Neuronal stem cell (in vitro differentiated cells): ENCODE measurements around the gene ARSG.
A peak's percentile ranks its signal among the peaks of the same experiment; 100 is the strongest.

Source experiments
- DNase-seq: peaks from one replicate; pipeline ENCODE4 v3.0.0-alpha.2; 2013; ENCODE audit warnings: low spot score
- H2AFZ ChIP-seq: one replicate; pipeline ENCODE4 v1.6.1; 2013; ENCODE audit warnings: mild to moderate bottlenecking, low read length, inconsistent platforms
- H2AK5ac ChIP-seq: 2 replicates; pipeline ENCODE4 v1.6.1; 2013; ENCODE audit warnings: low read depth, mild to moderate bottlenecking, inconsistent platforms, low read length, moderate library complexity, mixed read lengths
- H2BK120ac ChIP-seq: 2 replicates; pipeline ENCODE4 v1.6.1; 2013; ENCODE audit warnings: low read depth, mild to moderate bottlenecking, inconsistent platforms, low read length, moderate library complexity, mixed read lengths
- H2BK12ac ChIP-seq: one replicate; pipeline ENCODE4 v1.6.1; 2013; ENCODE audit warnings: low read length, inconsistent platforms
- H2BK15ac ChIP-seq: 2 replicates; pipeline ENCODE4 v1.6.1; 2013; ENCODE audit warnings: mild to moderate bottlenecking, low read length, inconsistent platforms, mixed read lengths
- H2BK5ac ChIP-seq: one replicate; pipeline ENCODE4 v1.6.1; 2013; ENCODE audit warnings: inconsistent platforms, mild to moderate bottlenecking, low read length, moderate library complexity
- H3K14ac ChIP-seq: one replicate; pipeline ENCODE4 v1.6.1; 2013; ENCODE audit warnings: low read length, inconsistent platforms
- H3K18ac ChIP-seq: 2 replicates; pipeline ENCODE4 v1.6.1; 2013; ENCODE audit warnings: low read length, inconsistent platforms
- H3K23ac ChIP-seq: 2 replicates; pipeline ENCODE4 v1.6.1; 2013; ENCODE audit warnings: low read depth, mild to moderate bottlenecking, mixed read lengths, low read length, inconsistent platforms; ENCODE audit not compliant: poor library complexity
- H3K27ac ChIP-seq: replicated peaks from 3 replicates; pipeline ENCODE4 v1.5.1; 2013; ENCODE audit warnings: low read length, inconsistent platforms
- H3K27me3 ChIP-seq, 3 experiments: 2 replicates each; pipeline ENCODE4 v1.6.1; 2013; ENCODE audit warnings: low read length in 3 of 3, mild to moderate bottlenecking in 2 of 3, inconsistent platforms in 1 of 3, low read depth in 1 of 3, mixed read lengths in 1 of 3, moderate library complexity in 1 of 3; ENCODE audit not compliant: control insufficient read depth in 3 of 3, insufficient read depth in 3 of 3
- H3K36me3 ChIP-seq, 2 donors: replicated peaks in 1 of 2; 2 replicates each; pipeline ENCODE4 v1.6.1; 2013; ENCODE audit warnings: low read length in 2 of 2; ENCODE audit not compliant: control insufficient read depth in 2 of 2, insufficient read depth in 2 of 2
- H3K4ac ChIP-seq: 2 replicates; pipeline ENCODE4 v1.6.1; 2013; ENCODE audit warnings: inconsistent platforms, mild to moderate bottlenecking, low read length, moderate library complexity
- H3K4me1 ChIP-seq, 2 donors: 1 replicate in 1 of 2; 2 replicates in 1 of 2; pipeline ENCODE4 v1.6.1; 2013; ENCODE audit warnings: low read length in 2 of 2, low read depth in 1 of 2; ENCODE audit not compliant: control insufficient read depth in 2 of 2, insufficient read depth in 1 of 2
- H3K4me2 ChIP-seq: one replicate; pipeline ENCODE4 v1.6.1; 2013; ENCODE audit warnings: mild to moderate bottlenecking, low read length, inconsistent platforms; ENCODE audit not compliant: insufficient read depth, poor library complexity, severe bottlenecking
- H3K4me3 ChIP-seq, 2 donors: 2 replicates each; pipeline ENCODE4 v1.5.1; 2013; ENCODE audit warnings: low read length in 2 of 2, mild to moderate bottlenecking in 2 of 2, inconsistent platforms in 1 of 2, moderate library complexity in 1 of 2
- H3K79me1 ChIP-seq: one replicate; pipeline ENCODE4 v1.6.1; 2013; ENCODE audit warnings: low read depth, mild to moderate bottlenecking, inconsistent platforms, low read length, moderate library complexity
- H3K9ac ChIP-seq: one replicate; pipeline ENCODE4 v1.6.1; 2013; ENCODE audit warnings: mild to moderate bottlenecking, low read depth, low read length, inconsistent platforms; ENCODE audit not compliant: poor library complexity
- H3K9me3 ChIP-seq, 2 donors: replicated peaks in 1 of 2; 2 replicates each; pipeline versions ENCODE3 to v1.6.1; 2013; ENCODE audit warnings: low read length in 2 of 2, mild to moderate bottlenecking in 2 of 2, inconsistent platforms in 1 of 2, low read depth in 1 of 2, mixed read lengths in 1 of 2, moderate library complexity in 1 of 2; ENCODE audit not compliant: control insufficient read depth in 2 of 2, insufficient read depth in 1 of 2
- H4K8ac ChIP-seq: one replicate; pipeline ENCODE4 v1.6.1; 2013; ENCODE audit warnings: low read depth, mild to moderate bottlenecking, inconsistent platforms, low read length, moderate library complexity
- H4K91ac ChIP-seq: one replicate; pipeline ENCODE4 v1.6.1; 2013; ENCODE audit warnings: low read length, low read depth, mild to moderate bottlenecking, inconsistent platforms; ENCODE audit not compliant: poor library complexity
- WGBS, 2 donors: extraction: QIAGEN DNeasy Blood & Tissue Kit; methylation state at CpG; one replicate each; pipeline ENCODE4 v1.1.7; 2013; ENCODE audit warnings: missing lambda C conversion rate in 2 of 2, mixed read lengths in 1 of 2; ENCODE audit not compliant: insufficient read length in 2 of 2, insufficient replicate concordance in 1 of 2; ENCODE audit errors: extremely low coverage in 2 of 2; 5-methylcytosine and 5-hydroxymethylcytosine counted together

ARSG gene

DNA sequence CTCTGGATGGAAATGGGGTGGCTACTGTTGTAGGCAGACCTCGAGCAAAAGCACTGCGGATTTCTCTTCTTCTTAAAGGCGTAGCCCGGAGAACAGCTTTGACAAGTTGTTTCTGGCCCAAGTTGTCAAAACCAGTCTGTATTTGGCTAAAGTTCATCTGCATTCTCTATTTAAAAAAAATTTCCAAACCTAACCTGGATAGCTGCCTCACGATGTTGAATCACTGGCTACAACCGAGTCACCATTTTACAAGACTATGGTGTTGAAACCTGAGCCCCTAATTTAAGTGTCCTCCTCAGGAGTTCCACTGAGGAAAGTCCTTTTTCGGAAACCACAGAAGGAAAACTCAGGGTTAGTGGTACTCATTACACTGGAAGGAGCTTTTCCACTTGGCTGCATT lies 1.8 kb upstream of the ARSG start:
- Histone ChIP-seq H3K4me2 (no peak overlapping the region), H3K18ac (no peak overlapping the region), H3K79me1 (no peaks in the 10 kb centered on the region), H2BK5ac (no peak overlapping the region), H3K4me1 (peaks cover 5 to 15% of the 10 kb centered on the region in 2 donors), H3K27ac (no peak overlapping the region), H3K14ac (no peak overlapping the region), H3K9ac (no peak overlapping the region), H2BK12ac (no peak overlapping the region), H4K8ac (no peak overlapping the region), H2AK5ac (no peak overlapping the region), H3K36me3 (no peaks in the 10 kb centered on the region), H3K4me3 (peak overlapping the region in 1 of 2 donors; percentile 71), H2AFZ (no peak overlapping the region), H2BK15ac (no peak overlapping the region), H3K9me3 (no peaks in the 10 kb centered on the region), H3K4ac (no peak overlapping the region), H4K91ac (no peak overlapping the region), H2BK120ac (no peak overlapping the region), H3K27me3 (peaks cover 0 to 21% (median 3%) of the 10 kb centered on the region in 3 experiments), H3K23ac (no peak overlapping the region)
- no CpG with 5 or more reads among the region's 7 CpGs for WGBS, 2 donors
- DNase-seq, result no peak

DNA sequence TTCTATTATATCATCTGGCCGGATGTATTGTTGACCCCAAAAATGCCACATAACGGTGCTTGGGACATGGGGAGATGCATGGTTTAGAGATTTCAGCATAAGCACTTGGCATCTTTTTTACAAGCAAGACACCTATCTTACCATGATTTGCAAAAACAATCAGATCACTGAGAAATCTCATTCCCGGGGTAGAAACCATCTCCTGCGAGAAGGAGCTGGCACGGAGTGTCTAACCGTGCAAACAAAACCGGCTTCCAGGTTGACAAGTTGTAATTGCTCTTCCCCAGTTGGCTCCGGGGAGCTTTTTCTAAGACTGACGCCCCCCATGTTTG lies 1.4 kb upstream of the ARSG start:
- WGBS, 2 donors, result no CpG with 5 or more reads among the region's 9 CpGs

DNA sequence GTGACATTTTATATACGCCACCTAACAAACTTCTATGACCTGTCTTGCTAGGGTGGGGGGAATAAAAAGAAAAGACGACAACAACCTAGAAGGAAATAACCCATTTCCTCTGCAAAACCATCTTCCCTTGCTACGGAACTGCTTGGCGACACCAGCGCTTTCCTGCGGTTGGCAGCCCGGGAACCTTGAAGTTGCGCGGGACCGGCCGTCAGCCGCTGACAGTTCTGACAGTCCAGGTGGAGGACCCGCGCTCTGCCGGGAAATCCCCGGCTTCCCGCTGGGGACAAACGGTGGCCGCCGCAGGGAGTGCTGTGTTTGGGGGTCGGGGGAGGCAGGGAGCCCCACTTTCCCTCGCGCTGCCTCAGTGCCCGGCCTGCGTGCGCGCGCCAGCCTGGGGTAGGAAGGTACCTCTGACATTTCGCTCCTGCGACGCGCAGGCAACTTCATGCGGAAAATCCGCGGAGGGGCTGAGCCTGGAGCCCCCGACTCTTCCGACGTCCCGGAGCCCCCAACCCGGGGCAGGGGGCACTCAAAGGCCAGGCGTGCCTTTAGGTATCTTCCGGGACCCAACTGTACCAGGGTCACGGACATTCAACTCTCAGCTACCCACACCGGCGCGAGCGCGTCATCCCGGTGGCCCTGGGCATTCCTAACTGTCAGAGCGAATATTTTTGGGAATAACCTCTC lies 884 bp upstream of the ARSG start:
- H3K9ac ChIP-seq, result peak overlapping the region; percentile 72
- H3K4me2 ChIP-seq, result peak overlapping the region; percentile 92
- no peak overlapping the region for H2BK120ac ChIP-seq
- H3K27ac ChIP-seq, result no peak overlapping the region
- H2AFZ ChIP-seq, result peak overlapping the region; percentile 97
- H2AK5ac ChIP-seq, result peak overlapping the region; percentile 60
- H2BK12ac ChIP-seq, result no peak overlapping the region
- H3K4ac ChIP-seq, result no peak overlapping the region
- no peaks in the 10 kb centered on the region for H3K36me3 ChIP-seq
- H4K91ac ChIP-seq, result no peak overlapping the region
- no peaks in the 10 kb centered on the region for H3K79me1 ChIP-seq
- peaks cover 5 to 16% of the 10 kb centered on the region in 2 donors for H3K4me1 ChIP-seq
- no peak overlapping the region for H3K23ac ChIP-seq
- H2BK5ac ChIP-seq, result no peak overlapping the region
- no peak overlapping the region for H2BK15ac ChIP-seq
- DNase-seq, result no peak
- no CpG with 5 or more reads among the region's 50 CpGs for WGBS, 2 donors
- peak overlapping the region; percentile 71 to 74 for H3K4me3 ChIP-seq
- H4K8ac ChIP-seq, result no peak overlapping the region
- peak overlapping the region; percentile 87 for H3K18ac ChIP-seq
- no peaks in the 10 kb centered on the region for H3K9me3 ChIP-seq
- H3K27me3 ChIP-seq, result peaks cover 0 to 21% (median 3%) of the 10 kb centered on the region in 3 experiments
- H3K14ac ChIP-seq, result no peak overlapping the region

More for the DNA sequence above, 1.4 kb upstream of the ARSG start:
- H3K9me3 ChIP-seq, result no peaks in the 10 kb centered on the region
- no peak for DNase-seq
- H2AFZ ChIP-seq, result peak overlapping the region; percentile 97
- H3K4ac ChIP-seq, result no peak overlapping the region
- H4K91ac ChIP-seq, result no peak overlapping the region
- no peak overlapping the region for H2AK5ac ChIP-seq
- no peak overlapping the region for H3K27ac ChIP-seq
- H2BK12ac ChIP-seq, result no peak overlapping the region
- no peak overlapping the region for H3K18ac ChIP-seq
- no peak overlapping the region for H3K9ac ChIP-seq
- H3K23ac ChIP-seq, result no peak overlapping the region
- H2BK5ac ChIP-seq, result no peak overlapping the region
- H3K36me3 ChIP-seq, result no peaks in the 10 kb centered on the region
- H3K79me1 ChIP-seq, result no peaks in the 10 kb centered on the region
- H3K4me3 ChIP-seq, result peak overlapping the region in 1 of 2 donors; percentile 71
- peak overlapping the region; percentile 92 for H3K4me2 ChIP-seq
- no peak overlapping the region for H3K14ac ChIP-seq
- no peak overlapping the region for H2BK120ac ChIP-seq
- no peak overlapping the region for H4K8ac ChIP-seq
- H3K27me3 ChIP-seq, result peaks cover 0 to 21% (median 3%) of the 10 kb centered on the region in 3 experiments
- H2BK15ac ChIP-seq, result no peak overlapping the region
- peaks cover 5 to 16% of the 10 kb centered on the region in 2 donors for H3K4me1 ChIP-seq

DNA sequence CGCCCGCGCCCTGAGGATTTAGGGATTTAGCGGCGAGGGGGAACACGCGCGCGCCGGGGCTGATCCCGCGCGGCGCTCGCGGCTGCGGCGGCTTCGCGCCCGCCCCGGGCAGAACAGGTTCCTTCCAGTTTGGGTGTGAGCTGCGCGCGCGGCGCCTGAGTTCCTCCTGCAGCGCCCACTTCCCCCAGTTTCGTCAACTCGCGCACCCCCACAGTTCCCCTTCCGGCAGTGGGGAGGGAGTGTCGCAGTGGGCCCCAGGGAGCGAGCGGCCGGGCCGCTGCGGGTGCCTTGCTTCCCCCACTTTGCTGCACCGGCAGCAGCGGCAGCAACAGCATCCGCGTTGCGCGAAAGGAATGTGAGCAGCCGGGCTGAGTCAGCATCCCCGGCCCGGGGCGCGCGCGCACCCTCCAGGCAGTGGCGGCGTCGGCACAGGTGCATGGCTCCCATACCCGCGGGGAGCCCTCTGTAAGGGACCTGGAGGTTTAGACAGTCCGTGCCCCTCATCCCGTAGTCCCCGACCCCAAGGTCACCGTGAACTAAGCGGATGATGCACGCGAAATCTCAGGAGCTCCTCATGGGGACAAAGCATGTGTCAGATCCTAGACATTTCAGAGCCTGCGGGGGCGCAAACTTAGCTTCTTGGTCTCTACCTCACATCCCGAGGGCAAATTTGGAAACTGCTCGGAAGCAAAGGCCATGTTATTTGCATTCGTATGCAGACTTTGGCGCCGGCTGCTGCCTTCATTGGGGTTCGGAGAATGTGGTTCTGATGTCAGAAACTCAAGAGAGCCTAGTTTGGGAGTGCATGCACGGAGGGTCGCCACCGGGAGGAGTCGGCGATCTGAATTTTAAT lies 767 bp downstream of the ARSG start:
- Histone ChIP-seq H3K4ac (no peak overlapping the region), H4K91ac (peak overlapping the region; percentile 79), H2BK12ac (peak overlapping the region; percentile 27), H2BK5ac (no peak overlapping the region), H3K36me3 (no peaks in the 10 kb centered on the region), H3K4me1 (peaks cover 9 to 16% of the 10 kb centered on the region in 2 donors), H2AFZ (peak overlapping the region; percentile 97), H3K27me3 (peaks cover 0 to 21% (median 3%) of the 10 kb centered on the region in 3 experiments), H3K9ac (peak overlapping the region; percentile 83), H2BK120ac (peak overlapping the region; percentile 43), H2BK15ac (peak overlapping the region; percentile 52), H3K4me2 (peak overlapping the region; percentile 93), H3K23ac (peak overlapping the region; percentile 86), H3K27ac (no peak overlapping the region), H3K4me3 (peak overlapping the region; percentile 71 to 91), H2AK5ac (no peak overlapping the region), H3K18ac (peak overlapping the region; percentile 99), H3K14ac (peak overlapping the region; percentile 25), H3K79me1 (no peaks in the 10 kb centered on the region), H4K8ac (no peak overlapping the region), H3K9me3 (no peaks in the 10 kb centered on the region)
- DNase-seq, result peak; percentile 67
- WGBS, 2 donors, result no CpG with 5 or more reads among the region's 76 CpGs
